Hepatocyte (in vitro differentiated cells): ENCODE measurements around the gene MRNIP. TPM values are rescaled to one million over a fixed set of nuclear protein-coding genes. Genes with fewer than 3 reads are reported as not detected.

ENCODE experiments used
- DNase-seq: peaks from one replicate; pipeline ENCODE4 v3.0.0-alpha.2; 2016; ENCODE audit warnings: low spot score
- H2AFZ ChIP-seq: fragments of 200-600 bp; sonication (generic); 2 replicates; pipeline ENCODE4 v1.6.0; 2016; ENCODE audit warnings: antibody characterized with exemption, mild to moderate bottlenecking
- H3K27ac ChIP-seq: fragments of 200-600 bp; sonication (generic); 2 replicates; pipeline ENCODE4 v1.5.1; 2016; ENCODE audit warnings: mild to moderate bottlenecking
- H3K27me3 ChIP-seq: fragments of 200-600 bp; sonication (generic); 2 replicates; pipeline ENCODE4 v1.6.1; 2016
- H3K36me3 ChIP-seq: fragments of 200-600 bp; sonication (generic); replicated peaks from 2 replicates; pipeline ENCODE4 v1.5.1; 2016; ENCODE audit warnings: low read depth; ENCODE audit not compliant: insufficient read depth
- H3K4me1 ChIP-seq: fragments of 200-600 bp; sonication (generic); 2 replicates; pipeline ENCODE4 v1.5.1; 2016; ENCODE audit warnings: mild to moderate bottlenecking, moderate library complexity; ENCODE audit not compliant: insufficient read depth
- H3K4me2 ChIP-seq: fragments of 200-600 bp; sonication (generic); 2 replicates; pipeline ENCODE4 v1.6.0; 2016
- H3K4me3 ChIP-seq: fragments of 200-600 bp; sonication (generic); 2 replicates; pipeline ENCODE4 v1.5.1; 2016; ENCODE audit warnings: mild to moderate bottlenecking
- H3K79me2 ChIP-seq: fragments of 200-600 bp; sonication (generic); 2 replicates; pipeline ENCODE4 v1.6.0; 2017; ENCODE audit warnings: mild to moderate bottlenecking
- H3K9me2 ChIP-seq: fragments of 200-600 bp; sonication (generic); replicated peaks from 2 replicates; pipeline ENCODE4 v1.6.0; 2017; ENCODE audit warnings: mild to moderate bottlenecking; ENCODE audit not compliant: insufficient read depth
- H3K9me3 ChIP-seq: fragments of 200-600 bp; sonication (generic); 2 replicates; pipeline ENCODE4 v1.5.1; 2016; ENCODE audit warnings: low read depth, mild to moderate bottlenecking
- H4K20me1 ChIP-seq: fragments of 200-600 bp; sonication (generic); 2 replicates; pipeline ENCODE4 v1.6.0; 2016; ENCODE audit warnings: mild to moderate bottlenecking; ENCODE audit not compliant: insufficient read depth, poor library complexity, severe bottlenecking
- EZH2 ChIP-seq: fragments of 200-600 bp; sonication (generic); IDR thresholded peaks from 2 replicates; pipeline ENCODE4 v1.6.1; 2016; ENCODE audit warnings: antibody characterized with exemption, mild to moderate bottlenecking, borderline replicate concordance
- EZH2phosphoT487 ChIP-seq: fragments of 200-600 bp; sonication (generic); IDR thresholded peaks from one replicate; pipeline ENCODE4 v1.6.1; 2018; ENCODE audit warnings: antibody characterized with exemption, mild to moderate bottlenecking, low read depth, moderate library complexity; ENCODE audit not compliant: unreplicated experiment, severe bottlenecking
- WGBS: methylation state at CpG from one replicate; pipeline ENCODE4 v1.1.6; 2016; ENCODE audit warnings: low lambda C conversion rate; ENCODE audit errors: missing lambda C conversion rate; 5-methylcytosine and 5-hydroxymethylcytosine counted together
- polyA plus RNA-seq: library from polyadenylated mRNA; unstranded; fragments of >200 nt; fragmentation: Nextera tagmentation; extraction: Ambion mirVana; gene quantifications from 2 replicates; pipeline ENCODE4 v1.2.1, GENCODE V29; 2016
- total RNA-seq: library from RNA; depleted of rRNA; stranded (reverse); fragments of >200 nt; gene quantifications from 2 replicates; pipeline ENCODE4 v1.2.3, GENCODE V29; 2014
- TF ChIP-seq, protein P1 (sequence below): fragments of 200-600 bp; sonication (generic); IDR thresholded peaks from 2 replicates; pipeline ENCODE4 v1.5.1; 2016; ENCODE audit warnings: antibody characterized with exemption, mild to moderate bottlenecking; ENCODE audit not compliant: poor library complexity

The MRNIP gene
- total and polyA plus RNA-seq, 2 experiments from 2014 or later = 21.2 to 28.5 TPM

DNA sequence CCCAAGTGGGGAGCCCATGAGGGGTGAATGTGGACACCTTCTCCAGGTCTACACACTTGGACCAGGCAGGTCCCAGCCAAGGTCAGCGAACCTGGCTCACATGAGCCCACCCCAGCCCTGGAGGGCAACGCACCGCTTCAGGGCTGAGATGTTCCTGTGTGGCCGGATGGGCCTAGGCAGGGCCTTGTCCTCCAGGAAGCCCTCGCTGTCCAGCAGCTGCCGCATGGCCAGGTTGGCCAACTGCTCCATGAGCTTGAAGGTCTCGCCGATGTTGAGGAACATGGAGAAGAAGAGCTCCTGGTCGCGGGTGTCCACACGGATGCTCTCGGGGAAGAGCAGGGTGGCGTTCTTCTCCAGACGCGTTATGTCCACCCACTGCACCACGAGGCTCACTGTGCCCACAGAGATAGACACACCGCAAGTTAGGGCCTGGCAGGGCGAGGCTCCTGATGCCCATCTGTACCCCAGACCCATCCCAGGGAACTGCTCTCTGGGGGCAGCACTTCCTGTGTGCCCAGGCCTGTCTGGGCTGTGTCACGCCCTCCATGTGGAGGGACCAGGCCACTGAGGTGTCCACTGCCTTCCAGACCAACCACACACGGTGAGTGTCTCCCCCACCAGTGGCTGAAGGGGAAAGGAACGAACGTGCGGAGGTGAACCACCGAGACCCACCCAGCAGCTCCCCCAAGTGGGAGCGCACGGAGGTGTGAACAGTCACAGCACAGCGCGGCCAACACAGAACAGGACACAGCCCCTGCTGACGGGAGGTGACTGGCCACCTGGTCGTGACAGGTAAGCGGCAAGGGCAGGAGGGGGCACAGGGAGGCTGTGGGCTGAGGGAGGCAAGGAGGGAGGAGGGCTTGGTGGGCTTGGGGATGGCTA, 34.7 kb upstream of the MRNIP start:
- TF ChIP-seq EZH2 (no peak), EZH2phosphoT487 (no peak)
- TF ChIP-seq, protein P1, sequence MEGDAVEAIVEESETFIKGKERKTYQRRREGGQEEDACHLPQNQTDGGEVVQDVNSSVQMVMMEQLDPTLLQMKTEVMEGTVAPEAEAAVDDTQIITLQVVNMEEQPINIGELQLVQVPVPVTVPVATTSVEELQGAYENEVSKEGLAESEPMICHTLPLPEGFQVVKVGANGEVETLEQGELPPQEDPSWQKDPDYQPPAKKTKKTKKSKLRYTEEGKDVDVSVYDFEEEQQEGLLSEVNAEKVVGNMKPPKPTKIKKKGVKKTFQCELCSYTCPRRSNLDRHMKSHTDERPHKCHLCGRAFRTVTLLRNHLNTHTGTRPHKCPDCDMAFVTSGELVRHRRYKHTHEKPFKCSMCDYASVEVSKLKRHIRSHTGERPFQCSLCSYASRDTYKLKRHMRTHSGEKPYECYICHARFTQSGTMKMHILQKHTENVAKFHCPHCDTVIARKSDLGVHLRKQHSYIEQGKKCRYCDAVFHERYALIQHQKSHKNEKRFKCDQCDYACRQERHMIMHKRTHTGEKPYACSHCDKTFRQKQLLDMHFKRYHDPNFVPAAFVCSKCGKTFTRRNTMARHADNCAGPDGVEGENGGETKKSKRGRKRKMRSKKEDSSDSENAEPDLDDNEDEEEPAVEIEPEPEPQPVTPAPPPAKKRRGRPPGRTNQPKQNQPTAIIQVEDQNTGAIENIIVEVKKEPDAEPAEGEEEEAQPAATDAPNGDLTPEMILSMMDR = no peak
- Histone ChIP-seq H3K36me3 (no peaks in the 10 kb centered on the region), H3K4me2 (no peak overlapping the region), H3K4me3 (no peak overlapping the region), H3K79me2 (no peaks in the 10 kb centered on the region), H3K27ac (no peak overlapping the region), H3K9me3 (no peaks in the 10 kb centered on the region), H4K20me1 (no peaks in the 10 kb centered on the region), H3K27me3 (no peaks in the 10 kb centered on the region), H3K4me1 (no peaks in the 10 kb centered on the region), H2AFZ (no peak overlapping the region), H3K9me2 (no peaks in the 10 kb centered on the region)
- 95% methylated on average over 31 of the region's 31 CpGs for WGBS
- DNase-seq = no peak

DNA sequence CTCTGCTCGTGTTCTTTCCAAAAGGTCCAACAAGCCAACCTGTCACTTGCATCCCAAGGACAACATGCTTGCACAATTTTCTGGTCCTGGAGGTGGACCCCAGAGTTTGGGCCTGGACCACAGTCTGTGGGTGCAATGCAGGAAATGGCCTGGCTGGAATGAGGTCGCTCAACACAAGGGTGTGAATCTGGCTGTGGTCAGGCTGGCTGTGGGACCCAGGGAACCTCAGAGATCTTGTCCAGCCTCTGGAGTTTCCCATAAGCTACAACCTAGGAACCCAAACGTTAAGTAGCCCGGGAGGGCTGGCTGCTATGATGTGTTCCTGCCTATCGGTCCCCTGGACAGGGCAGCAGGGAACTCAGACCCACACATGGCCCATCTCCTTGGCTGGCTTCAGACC, 33.6 kb upstream of the MRNIP start:
- H3K9me3 ChIP-seq = no peaks in the 10 kb centered on the region
- no peaks in the 10 kb centered on the region for H3K4me1 ChIP-seq
- no peaks in the 10 kb centered on the region for H3K9me2 ChIP-seq
- no peak overlapping the region for H3K4me2 ChIP-seq
- no peak overlapping the region for H3K27ac ChIP-seq
- H3K4me3 ChIP-seq = no peak overlapping the region
- no peaks in the 10 kb centered on the region for H3K27me3 ChIP-seq
- H3K79me2 ChIP-seq = no peaks in the 10 kb centered on the region
- 90% methylated on average over 5 of the region's 5 CpGs for WGBS
- no peaks in the 10 kb centered on the region for H4K20me1 ChIP-seq
- no peaks in the 10 kb centered on the region for H3K36me3 ChIP-seq
- TF ChIP-seq, protein P1 = no peak
- TF ChIP-seq EZH2phosphoT487 = no peak
- TF ChIP-seq EZH2 = no peak
- DNase-seq = no peak
- H2AFZ ChIP-seq = no peak overlapping the region

DNA sequence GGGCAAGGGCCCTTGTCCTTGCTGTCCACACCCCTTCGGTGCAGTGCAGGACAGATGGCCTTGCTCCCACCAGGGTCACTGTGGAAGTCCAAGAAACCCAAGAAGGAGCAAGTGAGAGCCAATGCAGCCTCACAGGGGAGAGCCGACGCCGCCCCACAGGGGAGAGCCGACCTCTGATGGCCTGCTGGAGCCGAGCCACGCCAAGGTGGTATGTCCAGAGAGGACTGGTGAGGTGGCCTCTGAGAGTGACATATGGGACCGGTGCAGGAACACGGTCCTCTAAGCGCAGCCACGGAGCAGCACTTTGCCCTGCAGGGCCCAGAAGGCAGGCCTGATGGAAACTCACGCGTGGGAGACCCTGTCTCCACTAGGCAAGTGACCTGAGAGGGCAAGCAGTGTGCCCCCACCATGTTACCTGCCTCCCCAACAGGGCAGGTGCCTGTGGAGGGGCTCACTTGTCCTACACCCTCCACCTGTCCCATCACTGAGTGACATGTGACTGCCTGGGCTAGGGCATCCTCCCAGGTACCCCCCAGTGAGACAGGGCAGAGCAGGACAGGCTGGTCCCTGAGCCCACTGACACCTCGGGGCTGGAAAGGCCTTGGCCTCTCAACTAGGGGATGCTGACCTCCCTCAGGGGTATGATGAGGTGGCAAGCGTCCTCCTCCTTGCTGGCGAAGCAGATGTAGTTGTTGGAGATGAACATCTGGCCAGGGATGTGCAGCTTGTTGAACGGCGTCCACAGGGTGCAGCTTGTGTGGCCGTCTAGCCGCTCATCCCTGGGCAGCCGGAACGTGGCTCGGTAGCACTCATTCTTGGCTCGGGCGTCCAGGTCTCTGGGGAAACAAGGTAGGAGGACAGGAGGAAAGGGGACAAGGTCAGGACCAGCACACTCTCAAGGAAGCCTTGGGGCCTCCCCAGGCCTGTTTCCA, 32.4 kb upstream of the MRNIP start:
- 94% methylated on average over 25 of the region's 25 CpGs for WGBS
- Histone ChIP-seq H3K4me1 (no peaks in the 10 kb centered on the region), H3K9me3 (no peaks in the 10 kb centered on the region), H3K36me3 (no peaks in the 10 kb centered on the region), H2AFZ (no peak overlapping the region), H4K20me1 (no peaks in the 10 kb centered on the region), H3K79me2 (no peaks in the 10 kb centered on the region), H3K27ac (no peak overlapping the region), H3K4me2 (no peak overlapping the region), H3K9me2 (no peaks in the 10 kb centered on the region), H3K4me3 (no peak overlapping the region), H3K27me3 (no peaks in the 10 kb centered on the region)
- no peak for DNase-seq
- TF ChIP-seq EZH2 = no peak
- TF ChIP-seq, protein P1 = no peak
- TF ChIP-seq EZH2phosphoT487 = no peak
